C4-2B (cell line): Measurements from ENCODE around the gene CAPN9.

ENCODE experiments used
- ZFX ChIP-seq: fragments of 450-650 bp; IDR thresholded peaks from 2 replicates; pipeline ENCODE4 v1.6.1; 2017
- TF ChIP-seq, protein P1 (sequence below): fragments of 450-650 bp; conservative IDR thresholded peaks from 2 replicates; pipeline ENCODE4 v1.5.1; 2017; ENCODE audit warnings: mild to moderate bottlenecking

DNA sequence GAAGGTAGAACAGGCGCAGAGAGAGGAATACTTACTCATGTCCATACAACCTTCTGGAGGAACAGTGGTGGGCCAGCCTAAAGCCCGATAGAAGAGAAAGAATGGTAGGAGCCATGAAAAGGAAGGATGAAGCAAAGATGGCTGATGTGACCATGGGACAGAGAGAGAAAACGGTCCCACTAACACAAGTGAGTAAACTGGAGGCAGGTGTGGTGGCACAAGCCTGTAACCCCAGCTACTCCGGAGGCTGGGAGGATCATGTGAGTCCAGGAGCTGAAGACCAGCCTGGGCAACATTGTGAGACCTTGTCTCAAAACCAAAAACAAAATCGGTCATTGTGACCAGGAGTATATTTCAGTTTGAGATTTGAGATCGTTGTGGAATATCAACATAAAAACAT, 71.7 kb downstream of the CAPN9 start:
- TF ChIP-seq, protein P1, sequence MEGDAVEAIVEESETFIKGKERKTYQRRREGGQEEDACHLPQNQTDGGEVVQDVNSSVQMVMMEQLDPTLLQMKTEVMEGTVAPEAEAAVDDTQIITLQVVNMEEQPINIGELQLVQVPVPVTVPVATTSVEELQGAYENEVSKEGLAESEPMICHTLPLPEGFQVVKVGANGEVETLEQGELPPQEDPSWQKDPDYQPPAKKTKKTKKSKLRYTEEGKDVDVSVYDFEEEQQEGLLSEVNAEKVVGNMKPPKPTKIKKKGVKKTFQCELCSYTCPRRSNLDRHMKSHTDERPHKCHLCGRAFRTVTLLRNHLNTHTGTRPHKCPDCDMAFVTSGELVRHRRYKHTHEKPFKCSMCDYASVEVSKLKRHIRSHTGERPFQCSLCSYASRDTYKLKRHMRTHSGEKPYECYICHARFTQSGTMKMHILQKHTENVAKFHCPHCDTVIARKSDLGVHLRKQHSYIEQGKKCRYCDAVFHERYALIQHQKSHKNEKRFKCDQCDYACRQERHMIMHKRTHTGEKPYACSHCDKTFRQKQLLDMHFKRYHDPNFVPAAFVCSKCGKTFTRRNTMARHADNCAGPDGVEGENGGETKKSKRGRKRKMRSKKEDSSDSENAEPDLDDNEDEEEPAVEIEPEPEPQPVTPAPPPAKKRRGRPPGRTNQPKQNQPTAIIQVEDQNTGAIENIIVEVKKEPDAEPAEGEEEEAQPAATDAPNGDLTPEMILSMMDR: no peak
- TF ChIP-seq ZFX: no peak
